Pancreas (tissue), 10 donors: ENCODE results near the gene PRL. TPM values are rescaled to one million over a fixed set of nuclear protein-coding genes. Genes with fewer than 3 reads are reported as not detected.

Experiments used
- ATAC-seq, 4 donors: fragments of 200-7000 bp; cut with Tn5 transposase; one replicate each; pipeline versions ENCODE4 v1.8.0 to v1.9.1; 2020; ENCODE audit warnings: mild to moderate bottlenecking in 4 of 4, moderate library complexity in 4 of 4
- DNase-seq, 6 donors: peaks; one replicate each; pipeline ENCODE4 v3.0.0-alpha.2; 2020
- FAIRE-seq: peaks from 2 replicates; lab custom pipeline; 2012; peaks lifted over from hg19 to GRCh38; lab: Jason Lieb, UNC
- H3K27ac ChIP-seq, 4 donors: fragments of 200-600 bp; sonication (generic); 1 replicate in 3 of 4; 2 replicates in 1 of 4; pipeline versions ENCODE4 v1.5.0 to v1.8.0; 2020
- H3K27me3 ChIP-seq, 4 donors: fragments of 200-600 bp; one replicate each; pipeline ENCODE4 v1.8.0; 2021
- H3K36me3 ChIP-seq, 3 donors: fragments of 200-600 bp; sonication (generic) in 1 of 3; one replicate each; pipeline versions ENCODE4 v1.5.0 to v1.8.0; 2020 to 2021
- H3K4me1 ChIP-seq, 3 donors: fragments of 200-600 bp; one replicate each; pipeline ENCODE4 v1.8.0; 2021
- H3K4me3 ChIP-seq, 4 donors: fragments of 200-600 bp; sonication (generic) in 2 of 4; one replicate each; pipeline versions ENCODE4 v1.5.0 to v1.8.0; 2020 to 2021
- H3K9me3 ChIP-seq, 4 donors: fragments of 200-600 bp; one replicate each; pipeline ENCODE4 v1.8.0; 2021
- CTCF ChIP-seq, 4 donors: fragments of 200-600 bp; sonication (generic) in 3 of 4; IDR thresholded peaks; one replicate each; pipeline versions ENCODE4 v1.5.0 to v1.8.0; 2021; ENCODE audit warnings: antibody characterized with exemption in 4 of 4
- WGBS, 2 donors: extraction: QIAGEN DNeasy Blood & Tissue Kit; methylation state at CpG; one replicate each; pipeline ENCODE4 v1.1.7; 2013; 5-methylcytosine and 5-hydroxymethylcytosine counted together
- intact Hi-C, 3 donors: fragments of 100-400 bp; cut with DNase I; formaldehyde crosslinking; loops; one replicate each; pipeline versions ENCODE4 v1.11.1 to v1.14.2; 2022
- polyA plus RNA-seq, 2 donors: library from polyadenylated mRNA; stranded (reverse); fragments of 200-250 nt; gene quantifications; one replicate each; pipeline ENCODE4 v1.2.3, GENCODE V29; 2013
- total RNA-seq, 6 donors: library from RNA; stranded (reverse); fragmentation: NEBNext Ultra II Directional in 4 of 6; extraction: Animal tissue kit (Norgen Biotek cat#: 25700) in 4 of 6; gene quantifications; one replicate each; pipeline versions ENCODE4 v1.2.1 to v1.2.4, GENCODE V29; 2021 to 2023
- donor health status: healthy with polysubstance abuse.
- donor health status: DM: no; HTN: no; CAD: no; lungs with moderate emphysema.
- donor health status: DM: no; HTN: no; CAD: no.
- donor health status: control.
- donor health status: control.
- donor health status: Bipolar disorder and iron deficiency.
- donor health status: DM: yes; HTN: yes; CAD: no.
- donor health status: DM: no; HTN: no; CAD: no.
- donor health status: DM: no; HTN: no; CAD: no.
- donor health status: DM: yes; HTN: yes; CAD: no.

PRL gene
- total and polyA plus RNA-seq, 8 donors, result not detected

- TF ChIP-seq CTCF (IDR thresholded peaks at IDR 0.05), result no peak
- Histone ChIP-seq H3K36me3 (no peaks in the 10 kb centered on the region), H3K27ac (no peak overlapping the region), H3K27me3 (peaks cover 0 to 5% (median 0%) of the 10 kb centered on the region in 4 donors), H3K9me3 (no peaks in the 10 kb centered on the region), H3K4me3 (no peak overlapping the region), H3K4me1 (no peaks in the 10 kb centered on the region)
- FAIRE-seq (no peak), DNase-seq (no peak), ATAC-seq (no peak)
- intact Hi-C loops, result no loop called here
- 76 to 81% methylated on average over 1 of the region's 1 CpG for WGBS, 2 donors
Measured at GRCh38 chr6:22298475-22298890, 1.6 kb upstream of the PRL start.

- WGBS, 2 donors, result 47 to 57% methylated on average over 1 of the region's 1 CpG
- no peak for FAIRE-seq
- DNase-seq, result no peak
Measured at GRCh38 chr6:22296067-22296466, 769 bp downstream of the PRL start.

GRCh38 chr6:22295145-22295544 lies 1.7 kb downstream of the PRL start:
- TF ChIP-seq CTCF (IDR thresholded peaks at IDR 0.05), result no peak
- intact Hi-C loops, result no loop called here
- Histone ChIP-seq H3K4me3 (no peak overlapping the region), H3K27me3 (peaks cover 0 to 5% (median 0%) of the 10 kb centered on the region in 4 donors), H3K36me3 (no peaks in the 10 kb centered on the region), H3K9me3 (no peaks in the 10 kb centered on the region), H3K4me1 (no peaks in the 10 kb centered on the region), H3K27ac (no peak overlapping the region)
- FAIRE-seq (no peak), ATAC-seq (no peak), DNase-seq (no peak)
- 46 to 52% methylated on average over 9 of the region's 9 CpGs for WGBS, 2 donors

More at GRCh38 chr6:22296067-22296466, 769 bp downstream of the PRL start:
- peaks cover 0 to 5% (median 0%) of the 10 kb centered on the region in 4 donors for H3K27me3 ChIP-seq
- no peak for ATAC-seq
- no peaks in the 10 kb centered on the region for H3K36me3 ChIP-seq
- no peak overlapping the region for H3K4me3 ChIP-seq
- no peak overlapping the region for H3K27ac ChIP-seq
- no peak for TF ChIP-seq CTCF (IDR thresholded peaks at IDR 0.05)
- intact Hi-C loops, result no loop called here
- H3K9me3 ChIP-seq, result no peaks in the 10 kb centered on the region
- H3K4me1 ChIP-seq, result no peaks in the 10 kb centered on the region

- intact Hi-C loops, result no loop called here
- Histone ChIP-seq H3K4me3 (no peak overlapping the region), H3K27me3 (peaks cover 0 to 5% (median 0%) of the 10 kb centered on the region in 4 donors), H3K36me3 (no peaks in the 10 kb centered on the region), H3K27ac (no peak overlapping the region), H3K9me3 (no peaks in the 10 kb centered on the region), H3K4me1 (no peaks in the 10 kb centered on the region)
- ATAC-seq, result no peak
- no peak for DNase-seq
- no peak for FAIRE-seq
- TF ChIP-seq CTCF (IDR thresholded peaks at IDR 0.05), result no peak
- WGBS, 2 donors, result 82 to 85% methylated on average over 17 of the region's 17 CpGs
Measured at GRCh38 chr6:22294301-22294700, 2.5 kb downstream of the PRL start.

- Histone ChIP-seq H3K9me3 (no peaks in the 10 kb centered on the region), H3K4me1 (peaks cover 0 to 4% (median 0%) of the 10 kb centered on the region in 3 donors), H3K36me3 (no peaks in the 10 kb centered on the region), H3K27ac (no peak overlapping the region), H3K27me3 (no peaks in the 10 kb centered on the region), H3K4me3 (no peak overlapping the region)
- no peak for TF ChIP-seq CTCF (IDR thresholded peaks at IDR 0.05)
- intact Hi-C loops, result no loop called here
- no peak for ATAC-seq
- WGBS, 2 donors, result 89 to 94% methylated on average over 8 of the region's 8 CpGs
- no peak for FAIRE-seq
- no peak for DNase-seq
Measured at GRCh38 chr6:22290045-22290444, 6.8 kb downstream of the PRL start.
